ENCODE results near the gene HSPG2.

GRCh38 chr1:21828075-21828474 lies 109.0 kb downstream of the HSPG2 start:
- TF ChIP-seq SMC3 (IDR thresholded peaks at IDR 0.05; ENCODE audit: borderline replicate concordance, low read length) = no peak
- TF ChIP-seq TCF7 (IDR thresholded peaks at IDR 0.05; ENCODE audit: borderline replicate concordance) = no peak
- no peak for TF ChIP-seq REST (IDR thresholded peaks at IDR 0.05; ENCODE audit: low read depth, low read length)
- no peak for TF ChIP-seq SIN3A (IDR thresholded peaks at IDR 0.05; ENCODE audit: low read depth, low read length)

All from GM12878 (cell line).